IMR-90 (cell line): ENCODE measurements around the gene LTC4S. TPM values are rescaled to one million over a fixed set of nuclear protein-coding genes. Genes with fewer than 3 reads are reported as not detected.

Experiments used
- ATAC-seq: fragments of 200-7000 bp; cut with Tn5 transposase; 2 replicates; pipeline ENCODE4 v1.9.1; 2020; ENCODE audit warnings: low read depth, mild to moderate bottlenecking, moderate library complexity
- BruUV-seq: library from RNA; stranded (reverse); fragments of 400-500 nt; replicated peaks from 2 replicates; lab custom pipeline; 2021; lab: Mats Ljungman, UMichigan
- CTCF ChIA-PET: fragments of 300-600 bp; formaldehyde crosslinking; extraction: SDS; loops from one replicate; lab custom pipeline; 2021; ENCODE audit warnings: antibody characterized with exemption; lab: Yijun Ruan, JAX
- POLR2A ChIA-PET: fragments of 300-600 bp; sonication (Branson Sonifier 250); formaldehyde crosslinking; loops from one replicate; lab custom pipeline; 2022; ENCODE audit warnings: antibody characterized with exemption; ENCODE audit not compliant: unreplicated experiment; lab: Charles Lee
- DNase-seq: peaks from one replicate; pipeline ENCODE4 v3.0.0; 2013
- H2AFZ ChIP-seq: replicated peaks from 2 replicates; pipeline ENCODE3; 2013; ENCODE audit warnings: low read length, mild to moderate bottlenecking; ENCODE audit not compliant: poor library complexity
- H2AK5ac ChIP-seq: 2 replicates; pipeline ENCODE4 v1.6.1; 2013; ENCODE audit warnings: low read depth, low read length, inconsistent platforms
- H2AK9ac ChIP-seq: replicated peaks from 2 replicates; pipeline ENCODE3; 2013; ENCODE audit warnings: mild to moderate bottlenecking, low read depth, low read length, moderate library complexity; ENCODE audit not compliant: poor library complexity
- H2BK120ac ChIP-seq: 2 replicates; pipeline ENCODE4 v1.6.1; 2013; ENCODE audit warnings: low read depth, low read length, inconsistent platforms
- H2BK15ac ChIP-seq: 3 replicates; pipeline ENCODE4 v1.6.1; 2013; ENCODE audit warnings: low read depth, low read length, inconsistent platforms
- H2BK20ac ChIP-seq: 2 replicates; pipeline ENCODE4 v1.6.1; 2013; ENCODE audit warnings: low read depth, mild to moderate bottlenecking, inconsistent platforms, low read length, moderate library complexity
- H2BK5ac ChIP-seq: 2 replicates; pipeline ENCODE4 v1.6.1; 2013; ENCODE audit warnings: mild to moderate bottlenecking, low read depth, low read length, inconsistent platforms; ENCODE audit not compliant: poor library complexity, severe bottlenecking
- H3K14ac ChIP-seq: replicated peaks from 2 replicates; pipeline ENCODE4 v1.6.1; 2013; ENCODE audit warnings: low read depth, low read length, inconsistent platforms
- H3K18ac ChIP-seq: 2 replicates; pipeline ENCODE4 v1.6.1; 2013; ENCODE audit warnings: low read depth, low read length, control low read depth
- H3K23ac ChIP-seq: 2 replicates; pipeline ENCODE4 v1.6.1; 2013; ENCODE audit warnings: low read depth, low read length, inconsistent platforms
- H3K27ac ChIP-seq: 2 replicates; pipeline ENCODE4 v1.5.1; 2013; ENCODE audit warnings: mild to moderate bottlenecking, control low read depth, low read length; ENCODE audit not compliant: insufficient read depth
- H3K27me3 ChIP-seq: 2 replicates; pipeline ENCODE4 v1.6.1; 2013; ENCODE audit warnings: low read length; ENCODE audit not compliant: control insufficient read depth, insufficient read depth
- H3K36me3 ChIP-seq: 2 replicates; pipeline ENCODE4 v1.6.1; 2013; ENCODE audit warnings: low read length, mixed read lengths; ENCODE audit not compliant: control insufficient read depth, insufficient read depth
- H3K4ac ChIP-seq: 2 replicates; pipeline ENCODE4 v1.6.1; 2013; ENCODE audit warnings: low read depth, low read length, inconsistent platforms
- H3K4me1 ChIP-seq: 2 replicates; pipeline ENCODE4 v1.6.1; 2013; ENCODE audit warnings: low read length, mixed read lengths; ENCODE audit not compliant: control insufficient read depth, insufficient read depth
- H3K4me2 ChIP-seq: 2 replicates; pipeline ENCODE4 v1.6.1; 2013; ENCODE audit warnings: low read depth, mild to moderate bottlenecking, control low read depth, low read length, moderate library complexity
- H3K4me3 ChIP-seq: 2 replicates; pipeline ENCODE4 v1.5.1; 2013; ENCODE audit warnings: low read depth, mild to moderate bottlenecking, control low read depth, low read length, moderate library complexity; ENCODE audit not compliant: insufficient read depth
- H3K56ac ChIP-seq: 2 replicates; pipeline ENCODE4 v1.6.1; 2013; ENCODE audit warnings: low read length, inconsistent platforms; ENCODE audit not compliant: insufficient read depth; ENCODE audit errors: extremely low read depth
- H3K79me1 ChIP-seq, 2 experiments: 2 replicates each; pipeline ENCODE4 v1.6.1; 2013; ENCODE audit warnings: low read length in 2 of 2, inconsistent platforms in 1 of 2, low read depth in 1 of 2
- H3K9ac ChIP-seq: 2 replicates; pipeline ENCODE4 v1.6.1; 2013; ENCODE audit warnings: low read depth, low read length, control low read depth
- H3K9me1 ChIP-seq: 2 replicates; pipeline ENCODE4 v1.6.1; 2013; ENCODE audit warnings: low read length, inconsistent platforms; ENCODE audit not compliant: insufficient read depth
- H3K9me3 ChIP-seq: 2 replicates; pipeline ENCODE4 v1.6.1; 2013; ENCODE audit warnings: low read length; ENCODE audit not compliant: control insufficient read depth, insufficient read depth
- H4K20me1 ChIP-seq: 2 replicates; pipeline ENCODE4 v1.6.1; 2013; ENCODE audit warnings: low read length, inconsistent platforms; ENCODE audit not compliant: insufficient read depth
- H4K5ac ChIP-seq: 2 replicates; pipeline ENCODE4 v1.6.1; 2013; ENCODE audit warnings: mild to moderate bottlenecking, low read depth, low read length, control low read depth
- H4K8ac ChIP-seq, 2 experiments: 2 replicates each; pipeline ENCODE4 v1.6.1; 2013; ENCODE audit warnings: low read depth in 2 of 2, low read length in 2 of 2, control low read depth in 1 of 2, inconsistent platforms in 1 of 2
- H4K91ac ChIP-seq: 2 replicates; pipeline ENCODE4 v1.6.1; 2013; ENCODE audit warnings: low read depth, low read length, inconsistent platforms; ENCODE audit not compliant: insufficient read depth
- BHLHE40 ChIP-seq: fragments of 150-350 bp; IDR thresholded peaks from 2 replicates; pipeline ENCODE4 v1.6.1; 2016; ENCODE audit warnings: mild to moderate bottlenecking, low read depth, low read length
- CEBPB ChIP-seq: IDR thresholded peaks from 2 replicates; pipeline ENCODE4 v1.6.1; 2012; ENCODE audit warnings: low read depth, low read length, improper control_type of control experiment
- CHD1 ChIP-seq: IDR thresholded peaks from 2 replicates; pipeline ENCODE4 v1.6.1; 2012; ENCODE audit warnings: low read depth, low read length, improper control_type of control experiment
- MXI1 ChIP-seq: IDR thresholded peaks from 2 replicates; pipeline ENCODE4 v1.6.1; 2012; ENCODE audit warnings: low read depth, mild to moderate bottlenecking, low read length, moderate library complexity, borderline replicate concordance
- RAD21 ChIP-seq: IDR thresholded peaks from 2 replicates; pipeline ENCODE4 v1.6.1; 2012; ENCODE audit warnings: low read length, improper control_type of control experiment
- RCOR1 ChIP-seq: IDR thresholded peaks from 2 replicates; pipeline ENCODE4 v1.6.1; 2012; ENCODE audit warnings: mild to moderate bottlenecking, low read length, improper control_type of control experiment; ENCODE audit not compliant: insufficient replicate concordance
- SMC3 ChIP-seq: fragments of 150-350 bp; IDR thresholded peaks from 2 replicates; pipeline ENCODE4 v1.6.1; 2016; ENCODE audit warnings: low read depth, mild to moderate bottlenecking, antibody characterized with exemption, low read length, moderate library complexity
- WGBS, 2 experiments: methylation state at CpG; one replicate each; pipeline versions ENCODE4 v1.1.5 to v1.1.7; 2013; ENCODE audit warnings: missing lambda C conversion rate in 2 of 2; ENCODE audit not compliant: insufficient read length in 1 of 2; ENCODE audit errors: extremely low coverage in 2 of 2; 5-methylcytosine and 5-hydroxymethylcytosine counted together
- dilution Hi-C: fragments of 300-500 bp; cut with HindIII; formaldehyde crosslinking; loops from one replicate; pipeline ENCODE4 v1.14.3; 2018; ENCODE audit warnings: low sequenced_read_pairs; ENCODE audit not compliant: unreplicated experiment
- in situ Hi-C: fragments of 300-500 bp; cut with MboI; formaldehyde crosslinking; loops from 3 replicates; pipeline ENCODE4 v1.14.3; 2019; ENCODE audit warnings: low sequenced_read_pairs, inconsistent platforms, mixed read lengths
- intact Hi-C: fragments of 100-400 bp; cut with micrococcal nuclease; formaldehyde crosslinking; loops from 2 replicates; pipeline ENCODE4 v1.10.0; 2022
- polyA plus RNA-seq, 3 experiments: library from polyadenylated mRNA; depleted of rRNA; stranded (reverse); fragments of >200 nt; gene quantifications; 2 replicates each; pipeline ENCODE4 v1.2.3, GENCODE V29; 2012; ENCODE audit warnings: low replicate concordance in 1 of 3
- total RNA-seq: library from RNA; depleted of rRNA; stranded (reverse); fragments of >200 nt; gene quantifications from 2 replicates; pipeline ENCODE4 v1.2.3, GENCODE V29; 2012
- TF ChIP-seq, protein P1 (sequence below): fragments of 150-350 bp; IDR thresholded peaks from 2 replicates; pipeline ENCODE4 v1.6.1; 2017; ENCODE audit warnings: mild to moderate bottlenecking, antibody characterized with exemption, low read length, low read depth

LTC4S gene
- total and polyA plus RNA-seq, 2 of the 4 experiments (the other 2 are of a cell fraction) = 0.72 TPM; not detected in 1

DNA sequence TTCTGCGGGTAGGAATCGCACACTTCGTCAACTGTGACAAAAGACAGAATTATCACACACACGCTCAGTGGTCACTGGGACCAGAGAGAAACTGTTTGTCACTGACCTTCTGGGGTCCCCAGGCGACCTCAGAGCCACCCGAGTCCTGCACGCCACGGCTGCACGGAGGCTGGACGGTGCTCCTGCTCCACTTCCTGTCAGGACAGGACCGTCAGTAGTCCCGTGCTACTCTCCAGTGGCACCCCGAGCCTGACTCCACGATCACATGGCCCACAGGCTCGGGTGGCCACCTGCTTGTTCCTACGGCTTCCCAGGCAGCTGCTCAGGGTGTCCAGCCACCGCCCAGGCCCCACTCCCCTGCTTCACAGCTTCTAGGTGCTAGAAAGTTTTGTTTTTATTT, 47.0 kb downstream of the LTC4S start:
- Histone ChIP-seq H4K20me1 (peaks cover 37% of the 10 kb centered on the region), H2AFZ (no peak overlapping the region), H2AK9ac (no peak overlapping the region), H3K27me3 (no peaks in the 10 kb centered on the region), H3K4me1 (no peaks in the 10 kb centered on the region), H3K79me1 (peaks cover 0 to 9% of the 10 kb centered on the region in 2 experiments; a peak in 2 of 4 replicates), H4K91ac (no peak overlapping the region), H3K9ac (no peak overlapping the region), H3K9me1 (no peaks in the 10 kb centered on the region; the same call in 1 of the 2 replicates), H2BK5ac (no peak overlapping the region), H3K9me3 (peaks cover 9% of the 10 kb centered on the region), H3K14ac (no peak overlapping the region), H3K36me3 (peaks cover 49% of the 10 kb centered on the region), H3K4ac (no peak overlapping the region), H2BK120ac (no peak overlapping the region), H2BK15ac (no peak overlapping the region), H3K4me2 (no peak overlapping the region), H3K23ac (no peak overlapping the region), H3K4me3 (no peak overlapping the region), H3K27ac (no peak overlapping the region), H3K18ac (no peak overlapping the region), H2AK5ac (no peak overlapping the region), H4K5ac (no peak overlapping the region), H2BK20ac (no peak overlapping the region), H4K8ac (no peak overlapping the region), H3K56ac (no peak overlapping the region)
- in situ Hi-C loops (no loop called here), intact Hi-C loops (no loop called here), dilution Hi-C loops (no loop called here)
- WGBS, 2 experiments = 90% methylated on average over 12 of the region's 17 CpGs; no CpG with 5 or more reads in 1 of the 2 experiments
- DNase-seq (no peak), ATAC-seq (no peak)
- TF ChIP-seq, protein P1, sequence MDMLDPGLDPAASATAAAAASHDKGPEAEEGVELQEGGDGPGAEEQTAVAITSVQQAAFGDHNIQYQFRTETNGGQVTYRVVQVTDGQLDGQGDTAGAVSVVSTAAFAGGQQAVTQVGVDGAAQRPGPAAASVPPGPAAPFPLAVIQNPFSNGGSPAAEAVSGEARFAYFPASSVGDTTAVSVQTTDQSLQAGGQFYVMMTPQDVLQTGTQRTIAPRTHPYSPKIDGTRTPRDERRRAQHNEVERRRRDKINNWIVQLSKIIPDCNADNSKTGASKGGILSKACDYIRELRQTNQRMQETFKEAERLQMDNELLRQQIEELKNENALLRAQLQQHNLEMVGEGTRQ = no peak
- TF ChIP-seq RCOR1 = no peak
- TF ChIP-seq MXI1 = no peak
- TF ChIP-seq CHD1 = no peak
- no peak for TF ChIP-seq SMC3
- TF ChIP-seq CEBPB = no peak
- no peak for TF ChIP-seq RAD21
- no peak for TF ChIP-seq BHLHE40
- ChIA-PET CTCF (no interaction called here), POLR2A (no interaction called here)
- no TSS peak for BruUV-seq
